ENCODE data around the gene FGGY.
"Not testable (repeated sequence)": the region's sequence is repeated elsewhere in the genome, so short reads cannot be mapped to it uniquely, and the experiment has no call there.

FGGY gene

DNA sequence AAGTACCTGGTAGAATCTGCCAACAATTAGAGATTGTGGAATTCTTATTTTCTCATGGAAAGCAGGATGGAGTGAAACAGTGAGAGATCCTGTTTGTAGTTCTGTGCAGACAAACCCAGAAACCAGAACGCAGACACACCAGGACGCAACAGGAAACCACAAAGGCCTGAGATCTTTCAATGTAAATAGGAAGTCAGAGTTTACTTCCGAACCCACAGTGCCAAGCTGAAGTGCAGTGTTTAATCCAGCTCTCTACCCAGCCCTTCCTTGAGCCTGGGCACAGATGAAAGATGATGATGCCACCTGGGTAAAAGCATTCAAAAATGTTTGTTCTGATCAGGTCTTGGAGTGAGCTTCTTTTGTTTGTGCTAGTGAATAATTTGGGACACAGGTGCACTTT is 273.6 kb downstream of the FGGY start:
- H3K27me3 ChIP-seq (ENCODE audit: control insufficient read depth, insufficient read depth, low read length, poor library complexity, severe bottlenecking) = no peaks in the 10 kb centered on the region
- no peaks in the 10 kb centered on the region for H3K36me3 ChIP-seq (ENCODE audit: control insufficient read depth, insufficient read depth, low read length)
- H3K4me1 ChIP-seq (ENCODE audit: control insufficient read depth, insufficient read depth, low read length) = no peaks in the 10 kb centered on the region
- 83 to 89% methylated on average over 3 of the region's 3 CpGs for WGBS, 2 experiments
- H3K27ac ChIP-seq (ENCODE audit: insufficient read depth, low read depth, low read length, poor library complexity, severe bottlenecking) = no peak overlapping the region
- H3K9me3 ChIP-seq (ENCODE audit: control insufficient read depth, low read length) = no peaks in the 10 kb centered on the region
- H3K4me3 ChIP-seq (ENCODE audit: insufficient read depth, low read depth, low read length) = no peak overlapping the region

GRCh38 chr1:59574085-59574484 is 277.2 kb downstream of the FGGY start:
- no peaks in the 10 kb centered on the region for H3K27me3 ChIP-seq (ENCODE audit: control insufficient read depth, insufficient read depth, low read length, poor library complexity, severe bottlenecking)
- no peak overlapping the region for H3K4me3 ChIP-seq (ENCODE audit: insufficient read depth, low read depth, low read length)
- H3K36me3 ChIP-seq (ENCODE audit: control insufficient read depth, insufficient read depth, low read length) = no peaks in the 10 kb centered on the region
- WGBS, 2 experiments = 87 to 93% methylated on average over 2 of the region's 2 CpGs
- H3K4me1 ChIP-seq (ENCODE audit: control insufficient read depth, insufficient read depth, low read length) = no peaks in the 10 kb centered on the region
- H3K9me3 ChIP-seq (ENCODE audit: control insufficient read depth, low read length) = no peaks in the 10 kb centered on the region
- no peak overlapping the region for H3K27ac ChIP-seq (ENCODE audit: insufficient read depth, low read depth, low read length, poor library complexity, severe bottlenecking)

DNA sequence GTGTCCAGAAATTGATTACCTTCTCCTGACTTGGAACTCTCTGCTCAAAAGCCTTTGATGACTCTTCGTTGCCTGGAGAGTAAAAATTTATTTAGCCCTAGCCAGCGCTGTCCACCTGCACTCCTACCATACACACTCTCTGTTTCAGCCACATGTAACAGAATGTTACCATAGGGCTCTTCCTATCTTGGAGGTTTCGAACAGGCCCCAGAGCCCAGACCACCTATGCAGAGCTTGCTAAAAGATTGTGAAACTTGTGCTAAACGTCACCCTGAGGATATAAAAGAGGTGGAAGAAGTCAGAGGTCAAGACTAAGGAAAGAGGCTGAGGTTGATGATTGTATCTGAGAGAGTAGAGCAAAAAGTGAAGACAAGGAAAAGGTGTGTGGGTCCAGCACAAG is 280.9 kb downstream of the FGGY start:
- WGBS, 2 experiments = 90 to 96% methylated on average over 4 of the region's 4 CpGs
- no peak overlapping the region for H3K4me3 ChIP-seq (ENCODE audit: insufficient read depth, low read depth, low read length)

GRCh38 chr1:59579222-59579621 is 282.3 kb downstream of the FGGY start:
- no peak overlapping the region for H3K27ac ChIP-seq (ENCODE audit: insufficient read depth, low read depth, low read length, poor library complexity, severe bottlenecking)
- H3K9me3 ChIP-seq (ENCODE audit: control insufficient read depth, low read length) = no peaks in the 10 kb centered on the region
- WGBS, 2 experiments = 82 to 96% methylated on average over 1 of the region's 1 CpG
- H3K27me3 ChIP-seq (ENCODE audit: control insufficient read depth, insufficient read depth, low read length, poor library complexity, severe bottlenecking) = no peaks in the 10 kb centered on the region
- no peak overlapping the region for H3K4me3 ChIP-seq (ENCODE audit: insufficient read depth, low read depth, low read length)
- H3K4me1 ChIP-seq (ENCODE audit: control insufficient read depth, insufficient read depth, low read length) = no peaks in the 10 kb centered on the region
- H3K36me3 ChIP-seq (ENCODE audit: control insufficient read depth, insufficient read depth, low read length) = no peaks in the 10 kb centered on the region

More for the DNA sequence above, 280.9 kb downstream of the FGGY start:
- no peaks in the 10 kb centered on the region for H3K36me3 ChIP-seq (ENCODE audit: control insufficient read depth, insufficient read depth, low read length)
- no peaks in the 10 kb centered on the region for H3K27me3 ChIP-seq (ENCODE audit: control insufficient read depth, insufficient read depth, low read length, poor library complexity, severe bottlenecking)
- no peaks in the 10 kb centered on the region for H3K4me1 ChIP-seq (ENCODE audit: control insufficient read depth, insufficient read depth, low read length)
- H3K9me3 ChIP-seq (ENCODE audit: control insufficient read depth, low read length) = no peaks in the 10 kb centered on the region
- no peak overlapping the region for H3K27ac ChIP-seq (ENCODE audit: insufficient read depth, low read depth, low read length, poor library complexity, severe bottlenecking)

GRCh38 chr1:59580257-59580656 is 283.4 kb downstream of the FGGY start:
- Histone ChIP-seq H3K27me3 (ENCODE audit: control insufficient read depth, insufficient read depth, low read length, poor library complexity, severe bottlenecking) (no peaks in the 10 kb centered on the region), H3K27ac (ENCODE audit: insufficient read depth, low read depth, low read length, poor library complexity, severe bottlenecking) (no peak overlapping the region), H3K9me3 (ENCODE audit: control insufficient read depth, low read length) (no peaks in the 10 kb centered on the region), H3K36me3 (ENCODE audit: control insufficient read depth, insufficient read depth, low read length) (no peaks in the 10 kb centered on the region), H3K4me1 (ENCODE audit: control insufficient read depth, insufficient read depth, low read length) (no peaks in the 10 kb centered on the region), H3K4me3 (ENCODE audit: insufficient read depth, low read depth, low read length) (no peak overlapping the region)
- WGBS, 2 experiments = 82 to 84% methylated on average over 4 of the region's 4 CpGs

- H3K4me3 ChIP-seq (ENCODE audit: insufficient read depth, low read depth, low read length); H3K36me3 ChIP-seq (ENCODE audit: control insufficient read depth, insufficient read depth, low read length); H3K4me1 ChIP-seq (ENCODE audit: control insufficient read depth, insufficient read depth, low read length); H3K27ac ChIP-seq (ENCODE audit: insufficient read depth, low read depth, low read length, poor library complexity, severe bottlenecking); H3K27me3 ChIP-seq (ENCODE audit: control insufficient read depth, insufficient read depth, low read length, poor library complexity, severe bottlenecking); H3K9me3 ChIP-seq (ENCODE audit: control insufficient read depth, low read length): not testable (repeated sequence)
- WGBS, 2 experiments = 100% methylated on average over 1 of the region's 2 CpGs; no CpG with 5 or more reads in 1 of the 2 experiments
Observed at GRCh38 chr1:59592410-59592809, 295.5 kb downstream of the FGGY start.

- Histone ChIP-seq H3K27ac (ENCODE audit: insufficient read depth, low read depth, low read length, poor library complexity, severe bottlenecking) (no peak overlapping the region), H3K9me3 (ENCODE audit: control insufficient read depth, low read length) (no peaks in the 10 kb centered on the region), H3K36me3 (ENCODE audit: control insufficient read depth, insufficient read depth, low read length) (no peaks in the 10 kb centered on the region), H3K4me1 (ENCODE audit: control insufficient read depth, insufficient read depth, low read length) (peaks cover 6% of the 10 kb centered on the region), H3K4me3 (ENCODE audit: insufficient read depth, low read depth, low read length) (no peak overlapping the region), H3K27me3 (ENCODE audit: control insufficient read depth, insufficient read depth, low read length, poor library complexity, severe bottlenecking) (no peaks in the 10 kb centered on the region)
- WGBS, 2 experiments = 98% methylated on average over 2 of the region's 2 CpGs
Observed at GRCh38 chr1:59592924-59593323, 296.0 kb downstream of the FGGY start.

GRCh38 chr1:59593798-59594790 is 297.2 kb downstream of the FGGY start:
- 84 to 85% methylated on average over 5 of the region's 5 CpGs for WGBS, 2 experiments
- Histone ChIP-seq H3K4me1 (ENCODE audit: control insufficient read depth, insufficient read depth, low read length) (peaks cover 6% of the 10 kb centered on the region), H3K4me3 (ENCODE audit: insufficient read depth, low read depth, low read length) (no peak overlapping the region), H3K27ac (ENCODE audit: insufficient read depth, low read depth, low read length, poor library complexity, severe bottlenecking) (no peak overlapping the region), H3K9me3 (ENCODE audit: control insufficient read depth, low read length) (no peaks in the 10 kb centered on the region), H3K36me3 (ENCODE audit: control insufficient read depth, insufficient read depth, low read length) (no peaks in the 10 kb centered on the region), H3K27me3 (ENCODE audit: control insufficient read depth, insufficient read depth, low read length, poor library complexity, severe bottlenecking) (no peaks in the 10 kb centered on the region)

GRCh38 chr1:59595774-59596173 is 298.9 kb downstream of the FGGY start:
- 62 to 74% methylated on average over 1 to 3 of the region's 3 CpGs for WGBS, 2 experiments
- Histone ChIP-seq H3K9me3 (ENCODE audit: control insufficient read depth, low read length) (no peaks in the 10 kb centered on the region), H3K4me1 (ENCODE audit: control insufficient read depth, insufficient read depth, low read length) (peaks cover 6% of the 10 kb centered on the region), H3K36me3 (ENCODE audit: control insufficient read depth, insufficient read depth, low read length) (no peaks in the 10 kb centered on the region), H3K4me3 (ENCODE audit: insufficient read depth, low read depth, low read length) (no peak overlapping the region), H3K27me3 (ENCODE audit: control insufficient read depth, insufficient read depth, low read length, poor library complexity, severe bottlenecking) (no peaks in the 10 kb centered on the region), H3K27ac (ENCODE audit: insufficient read depth, low read depth, low read length, poor library complexity, severe bottlenecking) (no peak overlapping the region)

GRCh38 chr1:59596432-59596831 is 299.5 kb downstream of the FGGY start:
- Histone ChIP-seq H3K4me1 (ENCODE audit: control insufficient read depth, insufficient read depth, low read length) (peaks cover 6% of the 10 kb centered on the region), H3K27ac (ENCODE audit: insufficient read depth, low read depth, low read length, poor library complexity, severe bottlenecking) (no peak overlapping the region)
- 89 to 99% methylated on average over 3 of the region's 3 CpGs for WGBS, 2 experiments

More at GRCh38 chr1:59596432-59596831, 299.5 kb downstream of the FGGY start:
- H3K36me3 ChIP-seq (ENCODE audit: control insufficient read depth, insufficient read depth, low read length) = no peaks in the 10 kb centered on the region
- no peaks in the 10 kb centered on the region for H3K27me3 ChIP-seq (ENCODE audit: control insufficient read depth, insufficient read depth, low read length, poor library complexity, severe bottlenecking)
- H3K4me3 ChIP-seq (ENCODE audit: insufficient read depth, low read depth, low read length) = no peak overlapping the region
- H3K9me3 ChIP-seq (ENCODE audit: control insufficient read depth, low read length) = no peaks in the 10 kb centered on the region

Measured in ectodermal cell (in vitro differentiated cells).